HepG2 (cell line): ENCODE data around the gene EIF4G1. TPM values are rescaled to one million over a fixed set of nuclear protein-coding genes. Genes with fewer than 3 reads are reported as not detected.

ENCODE experiments used
- ATAC-seq: fragments of 200-7000 bp; cut with Tn5 transposase; 3 replicates; pipeline ENCODE4 v1.9.1; 2020; ENCODE audit warnings: mild to moderate bottlenecking, moderate library complexity
- BruUV-seq: library from RNA; stranded (reverse); fragments of 400-500 nt; replicated peaks from 2 replicates; lab custom pipeline; 2021; lab: Mats Ljungman, UMichigan
- CTCF ChIA-PET: fragments of 300-600 bp; formaldehyde crosslinking; extraction: SDS; loops from one replicate; lab custom pipeline; 2021; ENCODE audit warnings: low total read pairs, inconsistent platforms, low intra/inter-chr PET ratio; lab: Yijun Ruan, JAX
- POLR2A ChIA-PET: fragments of 350-600 bp; sonication (Branson Sonifier 250); formaldehyde crosslinking; loops from one replicate; lab custom pipeline; 2020; ENCODE audit warnings: antibody characterized with exemption, inconsistent platforms; lab: Yijun Ruan, JAX
- DNase-seq: peaks from one replicate; pipeline ENCODE4 v3.0.0-alpha.2; 2015; ENCODE audit warnings: low spot score
- FAIRE-seq: peaks from 3 replicates; lab custom pipeline; 2011; peaks lifted over from hg19 to GRCh38; lab: Jason Lieb, UNC
- H2AFZ ChIP-seq: one replicate; pipeline ENCODE4 v1.6.1; 2011; ENCODE audit warnings: low read length, inconsistent platforms
- H3K27ac ChIP-seq: fragments of 300-600 bp; 3 replicates; pipeline ENCODE4 v1.8.0; 2011; ENCODE audit warnings: mixed run types, mild to moderate bottlenecking, mixed read lengths, low read length, inconsistent platforms; ENCODE audit not compliant: insufficient read depth; ENCODE audit errors: extremely low read length
- H3K27me3 ChIP-seq, 2 experiments: fragments of 200-600 bp in 1 of 2; 2 replicates in 1 of 2; 3 replicates in 1 of 2; pipeline versions ENCODE4 v1.6.0 to v1.8.0; 2011; ENCODE audit warnings: low read length in 2 of 2, mild to moderate bottlenecking in 2 of 2, moderate library complexity in 2 of 2, inconsistent platforms in 1 of 2; ENCODE audit not compliant: insufficient read depth in 2 of 2, control insufficient read depth in 1 of 2
- H3K36me3 ChIP-seq, 2 experiments: fragments of 200-600 bp in 1 of 2; replicated peaks in 1 of 2; 2 replicates in 1 of 2; 3 replicates in 1 of 2; pipeline versions ENCODE4 v1.5.1 to v1.8.0; 2011; ENCODE audit warnings: low read length in 2 of 2, inconsistent platforms in 1 of 2; ENCODE audit not compliant: insufficient read depth in 2 of 2, control insufficient read depth in 1 of 2
- H3K4me1 ChIP-seq: 2 replicates; pipeline ENCODE4 v1.5.1; 2012; ENCODE audit warnings: low read length, inconsistent platforms; ENCODE audit not compliant: insufficient read depth
- H3K4me2 ChIP-seq: 2 replicates; pipeline ENCODE4 v1.6.0; 2011; ENCODE audit warnings: low read depth, low read length, inconsistent platforms
- H3K4me3 ChIP-seq, 3 experiments: fragments of 200-600 bp in 1 of 3; sonication (generic), shearing (Covaris generic) in 1 of 3; replicated peaks in 1 of 3; 2 replicates each; pipeline ENCODE4 v1.5.1; 2011 to 2016; ENCODE audit warnings: low read length in 3 of 3, inconsistent platforms in 2 of 3, low read depth in 2 of 3, mild to moderate bottlenecking in 2 of 3, control low read depth in 1 of 3, mixed read lengths in 1 of 3; ENCODE audit not compliant: insufficient read depth in 1 of 3
- H3K79me2 ChIP-seq: one replicate; pipeline ENCODE4 v1.6.1; 2011; ENCODE audit warnings: low read length, inconsistent platforms; ENCODE audit not compliant: insufficient read depth
- H3K9ac ChIP-seq: 2 replicates; pipeline ENCODE4 v1.6.0; 2011; ENCODE audit warnings: mild to moderate bottlenecking, low read depth, low read length, inconsistent platforms; ENCODE audit not compliant: insufficient read depth
- H3K9me3 ChIP-seq: 2 replicates; pipeline ENCODE4 v1.5.1; 2012; ENCODE audit warnings: mild to moderate bottlenecking, low read length
- H4K20me1 ChIP-seq: 2 replicates; pipeline ENCODE4 v1.6.0; 2011; ENCODE audit warnings: inconsistent platforms, mild to moderate bottlenecking, low read length, moderate library complexity; ENCODE audit not compliant: insufficient read depth
- ISX ChIP-seq: sonication (generic); formaldehyde crosslinking; conservative IDR thresholded peaks from 2 replicates; pipeline ENCODE4 v1.5.0; 2020; ENCODE audit warnings: missing genetic modification reagents
- NR1H2 ChIP-seq: sonication (generic); formaldehyde crosslinking; IDR thresholded peaks from 2 replicates; pipeline ENCODE4 v1.8.1; 2022; ENCODE audit warnings: low read depth, missing genetic modification reagents, borderline replicate concordance
- NR2F1 ChIP-seq, 2 experiments: fragments of 450-650 bp in 1 of 2; formaldehyde crosslinking in 1 of 2; IDR thresholded peaks; 2 replicates each; pipeline versions ENCODE4 v1.5.0 to v1.6.1; 2016 to 2020; ENCODE audit warnings: mild to moderate bottlenecking in 1 of 2, missing compliant biosample characterization in 1 of 2, missing genetic modification reagents in 1 of 2, moderate library complexity in 1 of 2
- PLRG1 ChIP-seq: fragments of 450-650 bp; conservative IDR thresholded peaks from 2 replicates; pipeline ENCODE4 v1.6.1; 2016
- PRPF4 ChIP-seq: fragments of 200-400 bp; formaldehyde crosslinking; IDR thresholded peaks from 2 replicates; pipeline ENCODE4 v1.6.1; 2016; ENCODE audit warnings: low read length, low read depth; ENCODE audit not compliant: poor library complexity, severe bottlenecking
- RARG ChIP-seq: sonication (generic); formaldehyde crosslinking; IDR thresholded peaks from 2 replicates; pipeline ENCODE4 v1.4.0; 2020; ENCODE audit warnings: low read depth, mild to moderate bottlenecking, missing genetic modification reagents
- SATB2 ChIP-seq: sonication (generic); formaldehyde crosslinking; IDR thresholded peaks from 2 replicates; pipeline ENCODE4 v1.5.0; 2020; ENCODE audit warnings: missing genetic modification reagents
- TBP ChIP-seq: sonication (generic); formaldehyde crosslinking; IDR thresholded peaks from 2 replicates; pipeline ENCODE4 v1.5.0; 2020; ENCODE audit warnings: missing genetic modification reagents
- YEATS4 ChIP-seq: sonication (generic); formaldehyde crosslinking; IDR thresholded peaks from 2 replicates; pipeline ENCODE4 v1.4.0; 2020; ENCODE audit warnings: missing genetic modification reagents, borderline replicate concordance
- ZNF562 ChIP-seq: sonication (generic); formaldehyde crosslinking; IDR thresholded peaks from 2 replicates; pipeline ENCODE4 v1.8.0; 2022; ENCODE audit warnings: missing genetic modification reagents, borderline replicate concordance
- WGBS: methylation state at CpG from one replicate; pipeline ENCODE4 v1.1.6; 2017; ENCODE audit warnings: low lambda C conversion rate; 5-methylcytosine and 5-hydroxymethylcytosine counted together
- in situ Hi-C: cut with HindIII; loops from 2 replicates; pipeline ENCODE4 v1.10.0; 2017; ENCODE audit warnings: low pct_unique_long_range_greater_than_20kb; ENCODE audit not compliant: extremely low pct_ligation_motif_present
- intact Hi-C: fragments of 100-400 bp; cut with micrococcal nuclease; formaldehyde crosslinking; loops from one replicate; pipeline ENCODE4 v1.10.0; 2022; ENCODE audit not compliant: unreplicated experiment
- polyA plus RNA-seq, 8 experiments: library from polyadenylated mRNA; depleted of rRNA in 3 of 8; stranded (reverse) in 7 of 8; unstranded in 1 of 8; fragments of >200 nt; fragmentation: Illumina TruSeq in 4 of 8; extraction: Trizol in 4 of 8; gene quantifications; 2 replicates each; pipeline versions ENCODE4 v1.2.1 to v1.2.3, GENCODE V29; 2011 to 2016; ENCODE audit warnings: low read depth in 4 of 8, missing spikeins in 1 of 8, mixed read lengths in 1 of 8; ENCODE audit not compliant: insufficient read depth in 1 of 8
- total RNA-seq, 5 experiments: library from RNA; depleted of rRNA; stranded (reverse); fragments of >200 nt; fragmentation: Illumina TruSeq; extraction: Trizol; gene quantifications; 2 replicates each; pipeline ENCODE4 v1.2.3, GENCODE V29; 2016; ENCODE audit warnings: low read depth in 1 of 5
- TF ChIP-seq, protein P1 (sequence below): sonication (generic); formaldehyde crosslinking; IDR thresholded peaks from 2 replicates; pipeline ENCODE4 v1.4.0; 2020; ENCODE audit warnings: missing genetic modification reagents, borderline replicate concordance
- TF ChIP-seq, protein P2 (sequence below): sonication (generic); formaldehyde crosslinking; IDR thresholded peaks from 2 replicates; pipeline ENCODE4 v1.8.0; 2022; ENCODE audit warnings: mild to moderate bottlenecking, missing genetic modification reagents, moderate library complexity

Gene EIF4G1
- total and polyA plus RNA-seq, 2 of the 13 experiments (the other 11 are each of a cell fraction or from before 2014, with no cell fraction given): 208 to 213 TPM

DNA sequence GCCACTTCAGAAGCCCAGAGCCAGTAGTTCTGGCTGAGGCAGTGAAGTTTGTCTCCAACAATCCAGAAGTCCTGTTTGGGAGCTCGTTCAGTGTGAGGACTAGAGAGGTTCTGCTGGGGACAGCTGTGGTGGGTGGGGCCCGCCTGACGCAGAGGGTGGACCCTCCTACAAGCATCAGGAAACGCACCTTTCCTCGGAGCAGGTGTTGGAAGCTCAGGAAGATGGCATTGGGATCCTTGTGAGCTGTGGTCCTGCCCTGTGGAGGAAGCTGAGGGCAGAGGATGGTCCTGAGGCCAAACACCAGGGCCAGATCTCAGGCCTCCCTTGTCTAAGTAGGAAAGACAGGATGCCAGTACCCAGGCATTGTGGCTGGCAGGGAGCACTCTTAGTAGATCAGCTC lies 58.5 kb downstream of the EIF4G1 start (continued):
- TF ChIP-seq, protein P1, sequence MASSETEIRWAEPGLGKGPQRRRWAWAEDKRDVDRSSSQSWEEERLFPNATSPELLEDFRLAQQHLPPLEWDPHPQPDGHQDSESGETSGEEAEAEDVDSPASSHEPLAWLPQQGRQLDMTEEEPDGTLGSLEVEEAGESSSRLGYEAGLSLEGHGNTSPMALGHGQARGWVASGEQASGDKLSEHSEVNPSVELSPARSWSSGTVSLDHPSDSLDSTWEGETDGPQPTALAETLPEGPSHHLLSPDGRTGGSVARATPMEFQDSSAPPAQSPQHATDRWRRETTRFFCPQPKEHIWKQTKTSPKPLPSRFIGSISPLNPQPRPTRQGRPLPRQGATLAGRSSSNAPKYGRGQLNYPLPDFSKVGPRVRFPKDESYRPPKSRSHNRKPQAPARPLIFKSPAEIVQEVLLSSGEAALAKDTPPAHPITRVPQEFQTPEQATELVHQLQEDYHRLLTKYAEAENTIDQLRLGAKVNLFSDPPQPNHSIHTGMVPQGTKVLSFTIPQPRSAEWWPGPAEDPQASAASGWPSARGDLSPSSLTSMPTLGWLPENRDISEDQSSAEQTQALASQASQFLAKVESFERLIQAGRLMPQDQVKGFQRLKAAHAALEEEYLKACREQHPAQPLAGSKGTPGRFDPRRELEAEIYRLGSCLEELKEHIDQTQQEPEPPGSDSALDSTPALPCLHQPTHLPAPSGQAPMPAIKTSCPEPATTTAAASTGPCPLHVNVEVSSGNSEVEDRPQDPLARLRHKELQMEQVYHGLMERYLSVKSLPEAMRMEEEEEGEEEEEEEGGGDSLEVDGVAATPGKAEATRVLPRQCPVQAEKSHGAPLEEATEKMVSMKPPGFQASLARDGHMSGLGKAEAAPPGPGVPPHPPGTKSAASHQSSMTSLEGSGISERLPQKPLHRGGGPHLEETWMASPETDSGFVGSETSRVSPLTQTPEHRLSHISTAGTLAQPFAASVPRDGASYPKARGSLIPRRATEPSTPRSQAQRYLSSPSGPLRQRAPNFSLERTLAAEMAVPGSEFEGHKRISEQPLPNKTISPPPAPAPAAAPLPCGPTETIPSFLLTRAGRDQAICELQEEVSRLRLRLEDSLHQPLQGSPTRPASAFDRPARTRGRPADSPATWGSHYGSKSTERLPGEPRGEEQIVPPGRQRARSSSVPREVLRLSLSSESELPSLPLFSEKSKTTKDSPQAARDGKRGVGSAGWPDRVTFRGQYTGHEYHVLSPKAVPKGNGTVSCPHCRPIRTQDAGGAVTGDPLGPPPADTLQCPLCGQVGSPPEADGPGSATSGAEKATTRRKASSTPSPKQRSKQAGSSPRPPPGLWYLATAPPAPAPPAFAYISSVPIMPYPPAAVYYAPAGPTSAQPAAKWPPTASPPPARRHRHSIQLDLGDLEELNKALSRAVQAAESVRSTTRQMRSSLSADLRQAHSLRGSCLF (CRISPR knock-in tag): no peak
- TF ChIP-seq, all 625 proteins: peak for 0

DNA sequence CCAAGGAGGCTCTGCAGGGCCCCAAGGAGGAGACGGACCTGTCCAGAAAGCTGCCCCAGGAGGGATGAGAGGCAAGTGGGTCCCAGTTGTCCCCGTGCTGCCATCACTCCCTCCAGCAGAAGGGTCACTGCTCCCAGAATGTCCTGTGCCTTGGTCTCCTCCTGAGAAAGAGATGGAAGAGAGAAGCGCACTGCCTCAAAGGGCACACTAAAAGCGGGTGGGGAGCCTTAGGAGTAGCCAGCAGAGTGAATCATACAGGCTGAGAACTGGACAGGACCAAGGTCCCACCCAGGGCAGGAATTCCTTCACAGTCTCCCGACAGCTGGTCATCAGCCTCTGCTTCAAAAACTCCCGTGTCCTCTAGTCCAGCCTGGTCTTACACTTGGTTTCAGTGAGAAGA lies 59.0 kb downstream of the EIF4G1 start:
- Histone ChIP-seq H3K9ac (no peak overlapping the region), H3K27ac (no peak overlapping the region), H3K4me2 (no peak overlapping the region), H3K27me3 (no peaks in the 10 kb centered on the region; a peak in 1 of 5 replicates), H3K36me3 (peaks cover 11 to 43% of the 10 kb centered on the region in 2 experiments), H3K4me3 (no peak overlapping the region), H3K79me2 (peaks cover 15% of the 10 kb centered on the region), H4K20me1 (peaks cover 11% of the 10 kb centered on the region), H3K4me1 (peaks cover 29% of the 10 kb centered on the region), H2AFZ (no peak overlapping the region), H3K9me3 (no peaks in the 10 kb centered on the region)
- ChIA-PET CTCF (no interaction called here), POLR2A (interaction anchor here (2.5 to 3.5 kb wide), 2 partner anchors 11 to 44 kb away, joined by 7 to 18 read pairs; partner anchors contain the start of genes CLCN2 and POLR2H)
- ATAC-seq (no peak), DNase-seq (no peak), FAIRE-seq (no peak)
- intact Hi-C loops (loop anchor here (5.0 kb wide), 1 partner anchor 1206 kb away; no protein-coding TSS in a partner anchor), in situ Hi-C loops (loop anchor here (10.0 kb wide), 2 partner anchors 91 to 141 kb away; no protein-coding TSS in a partner anchor)
- BruUV-seq: no TSS peak
- 100% methylated on average over 6 of the region's 6 CpGs for WGBS
- TF ChIP-seq, protein P2, sequence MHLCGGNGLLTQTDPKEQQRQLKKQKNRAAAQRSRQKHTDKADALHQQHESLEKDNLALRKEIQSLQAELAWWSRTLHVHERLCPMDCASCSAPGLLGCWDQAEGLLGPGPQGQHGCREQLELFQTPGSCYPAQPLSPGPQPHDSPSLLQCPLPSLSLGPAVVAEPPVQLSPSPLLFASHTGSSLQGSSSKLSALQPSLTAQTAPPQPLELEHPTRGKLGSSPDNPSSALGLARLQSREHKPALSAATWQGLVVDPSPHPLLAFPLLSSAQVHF: no peak
- TF ChIP-seq NR1H2 (no peak), PLRG1 (no peak), NR2F1 (CRISPR knock-in tag; IDR thresholded peaks at IDR 0.05) (no peak), ISX (CRISPR knock-in tag) (no peak), SATB2 (CRISPR knock-in tag) (no peak), PRPF4 (no peak), TBP (CRISPR knock-in tag) (no peak), RARG (CRISPR knock-in tag) (no peak), YEATS4 (no peak), ZNF562 (CRISPR knock-in tag) (no peak)
